Measurements from ENCODE around the gene PBX1. TPM values are rescaled to one million over a fixed set of nuclear protein-coding genes. Genes with fewer than 3 reads are reported as not detected.
A peak's percentile ranks its signal among the peaks of the same experiment; 100 is the strongest.

The PBX1 gene

GRCh38 chr1:164891615-164892014 lies 332.6 kb downstream of the PBX1 start:
- no peak overlapping the region for H4K8ac ChIP-seq (ENCODE audit: low read depth, low read length)
- no peak overlapping the region for H2BK120ac ChIP-seq (ENCODE audit: low read depth, low read length)
- H3K4me3 ChIP-seq (ENCODE audit: low read length in 2 of 2), result no peak overlapping the region
- peaks cover 0 to 2% of the 10 kb centered on the region in 2 donors for H3K4me1 ChIP-seq (ENCODE audit: control insufficient read depth in 2 of 2, insufficient read depth in 1 of 2, low read depth in 1 of 2, low read length in 2 of 2)
- no peak overlapping the region for H3K4me2 ChIP-seq (ENCODE audit: insufficient read depth, low read length, poor library complexity, severe bottlenecking)
- H2BK5ac ChIP-seq (ENCODE audit: low read length), result no peak overlapping the region
- H3K23ac ChIP-seq (ENCODE audit: low read depth, low read length, poor library complexity), result no peak overlapping the region
- no peak overlapping the region for H3K4ac ChIP-seq (ENCODE audit: low read length)
- no peaks in the 10 kb centered on the region for H3K36me3 ChIP-seq (replicated peaks in 1 of 2; ENCODE audit: control insufficient read depth in 2 of 2, insufficient read depth in 2 of 2, low read length in 2 of 2)
- no peak overlapping the region for H3K27ac ChIP-seq (replicated peaks; ENCODE audit: low read length)
- H3K27me3 ChIP-seq (ENCODE audit: control insufficient read depth in 3 of 3, insufficient read depth in 3 of 3, low read depth in 1 of 3, low read length in 3 of 3), result no peaks in the 10 kb centered on the region
- no peaks in the 10 kb centered on the region for H3K9me3 ChIP-seq (replicated peaks in 1 of 2; ENCODE audit: control insufficient read depth in 2 of 2, insufficient read depth in 1 of 2, low read depth in 1 of 2, low read length in 2 of 2)
- no peak overlapping the region for H3K14ac ChIP-seq (ENCODE audit: low read length)
- no peak for DNase-seq (ENCODE audit: low spot score)
- H2AK5ac ChIP-seq (ENCODE audit: low read depth, low read length), result no peak overlapping the region
- H3K18ac ChIP-seq (ENCODE audit: low read length), result no peak overlapping the region
- no peak overlapping the region for H2BK15ac ChIP-seq (ENCODE audit: low read length)
- no peak overlapping the region for H3K9ac ChIP-seq (ENCODE audit: low read depth, low read length, poor library complexity)
- no peak overlapping the region for H4K91ac ChIP-seq (ENCODE audit: low read depth, low read length, poor library complexity)
- H2AFZ ChIP-seq (ENCODE audit: low read length), result no peak overlapping the region
- H3K79me1 ChIP-seq (ENCODE audit: low read depth, low read length), result no peaks in the 10 kb centered on the region
- H2BK12ac ChIP-seq (ENCODE audit: low read length), result no peak overlapping the region

- H2BK5ac ChIP-seq (ENCODE audit: low read length), result no peak overlapping the region
- no peak overlapping the region for H3K4me3 ChIP-seq (ENCODE audit: low read length in 2 of 2)
- H3K27me3 ChIP-seq (ENCODE audit: control insufficient read depth in 3 of 3, insufficient read depth in 3 of 3, low read depth in 1 of 3, low read length in 3 of 3), result no peaks in the 10 kb centered on the region
- WGBS, 2 donors (ENCODE audit: extremely low coverage in 2 of 2, insufficient read length in 2 of 2, insufficient replicate concordance in 1 of 2), result no CpG with 5 or more reads among the region's 8 CpGs
- H3K18ac ChIP-seq (ENCODE audit: low read length), result peak overlapping the region; percentile 57
- H2BK12ac ChIP-seq (ENCODE audit: low read length), result no peak overlapping the region
- H3K9ac ChIP-seq (ENCODE audit: low read depth, low read length, poor library complexity), result no peak overlapping the region
- H3K79me1 ChIP-seq (ENCODE audit: low read depth, low read length), result no peaks in the 10 kb centered on the region
- H3K9me3 ChIP-seq (replicated peaks in 1 of 2; ENCODE audit: control insufficient read depth in 2 of 2, insufficient read depth in 1 of 2, low read depth in 1 of 2, low read length in 2 of 2), result peaks cover 0 to 3% of the 10 kb centered on the region in 2 donors
- no peaks in the 10 kb centered on the region for H3K36me3 ChIP-seq (replicated peaks in 1 of 2; ENCODE audit: control insufficient read depth in 2 of 2, insufficient read depth in 2 of 2, low read length in 2 of 2)
- H4K8ac ChIP-seq (ENCODE audit: low read depth, low read length), result peak overlapping the region; percentile 19
- H4K91ac ChIP-seq (ENCODE audit: low read depth, low read length, poor library complexity), result no peak overlapping the region
- no peak overlapping the region for H3K4me2 ChIP-seq (ENCODE audit: insufficient read depth, low read length, poor library complexity, severe bottlenecking)
- H3K23ac ChIP-seq (ENCODE audit: low read depth, low read length, poor library complexity), result no peak overlapping the region
- H3K4ac ChIP-seq (ENCODE audit: low read length), result no peak overlapping the region
- H2AFZ ChIP-seq (ENCODE audit: low read length), result no peak overlapping the region
- H3K27ac ChIP-seq (replicated peaks; ENCODE audit: low read length), result no peak overlapping the region
- H2BK15ac ChIP-seq (ENCODE audit: low read length), result no peak overlapping the region
- H2AK5ac ChIP-seq (ENCODE audit: low read depth, low read length), result no peak overlapping the region
- no peak for DNase-seq (ENCODE audit: low spot score)
- no peak overlapping the region for H3K14ac ChIP-seq (ENCODE audit: low read length)
- H3K4me1 ChIP-seq (ENCODE audit: control insufficient read depth in 2 of 2, insufficient read depth in 1 of 2, low read depth in 1 of 2, low read length in 2 of 2), result peaks cover 0 to 2% of the 10 kb centered on the region in 2 donors
- no peak overlapping the region for H2BK120ac ChIP-seq (ENCODE audit: low read depth, low read length)
Observed at GRCh38 chr1:164895026-164895912, 336.3 kb downstream of the PBX1 start.

GRCh38 chr1:164901031-164901430 lies 342.0 kb downstream of the PBX1 start:
- Histone ChIP-seq H2BK120ac (ENCODE audit: low read depth, low read length) (no peak overlapping the region), H3K27ac (replicated peaks; ENCODE audit: low read length) (no peak overlapping the region), H3K9ac (ENCODE audit: low read depth, low read length, poor library complexity) (no peak overlapping the region), H3K9me3 (replicated peaks in 1 of 2; ENCODE audit: control insufficient read depth in 2 of 2, insufficient read depth in 1 of 2, low read depth in 1 of 2, low read length in 2 of 2) (peaks cover 0 to 3% of the 10 kb centered on the region in 2 donors), H3K18ac (ENCODE audit: low read length) (no peak overlapping the region), H2BK12ac (ENCODE audit: low read length) (no peak overlapping the region), H2AFZ (ENCODE audit: low read length) (no peak overlapping the region), H4K91ac (ENCODE audit: low read depth, low read length, poor library complexity) (no peak overlapping the region), H2AK5ac (ENCODE audit: low read depth, low read length) (no peak overlapping the region), H3K4me1 (ENCODE audit: control insufficient read depth in 2 of 2, insufficient read depth in 1 of 2, low read depth in 1 of 2, low read length in 2 of 2) (no peaks in the 10 kb centered on the region), H3K36me3 (replicated peaks in 1 of 2; ENCODE audit: control insufficient read depth in 2 of 2, insufficient read depth in 2 of 2, low read length in 2 of 2) (no peaks in the 10 kb centered on the region), H3K4me2 (ENCODE audit: insufficient read depth, low read length, poor library complexity, severe bottlenecking) (no peak overlapping the region), H2BK15ac (ENCODE audit: low read length) (no peak overlapping the region), H3K23ac (ENCODE audit: low read depth, low read length, poor library complexity) (no peak overlapping the region), H3K4me3 (ENCODE audit: low read length in 2 of 2) (no peak overlapping the region), H3K14ac (ENCODE audit: low read length) (no peak overlapping the region), H4K8ac (ENCODE audit: low read depth, low read length) (no peak overlapping the region), H2BK5ac (ENCODE audit: low read length) (no peak overlapping the region), H3K27me3 (ENCODE audit: control insufficient read depth in 3 of 3, insufficient read depth in 3 of 3, low read depth in 1 of 3, low read length in 3 of 3) (no peaks in the 10 kb centered on the region), H3K79me1 (ENCODE audit: low read depth, low read length) (no peaks in the 10 kb centered on the region), H3K4ac (ENCODE audit: low read length) (no peak overlapping the region)
- no CpG with 5 or more reads among the region's 5 CpGs for WGBS, 2 donors (ENCODE audit: extremely low coverage in 2 of 2, insufficient read length in 2 of 2, insufficient replicate concordance in 1 of 2)
- DNase-seq (ENCODE audit: low spot score), result no peak

Small RNA genes within 50 kb of the gene (small RNA-seq; reads per million reads assigned to genes)
- not detected for gene RF00017 (ENCODE audit: insufficient read depth)
- not detected for gene RF00019 (ENCODE audit: insufficient read depth)
- not detected for gene RNU6-171P (ENCODE audit: insufficient read depth)
